Ramos (cell line): Measurements from ENCODE around the gene NFAM1.

Experiments used
- in situ Hi-C: fragments of 300-500 bp; cut with MboI; formaldehyde crosslinking; loops from one replicate; pipeline ENCODE4 v1.14.3; 2022; ENCODE audit warnings: low sequenced_read_pairs; ENCODE audit not compliant: unreplicated experiment

The NFAM1 gene

GRCh38 chr22:42418811-42419242, 13.4 kb downstream of the NFAM1 start:
- in situ Hi-C loops, result no loop called here

- in situ Hi-C loops, result no loop called here
Observed at GRCh38 chr22:42417645-42418305, 14.4 kb downstream of the NFAM1 start.

GRCh38 chr22:42416671-42417230, 15.5 kb downstream of the NFAM1 start:
- in situ Hi-C loops, result no loop called here

- in situ Hi-C loops, result no loop called here
Observed at GRCh38 chr22:42414565-42415303, 17.5 kb downstream of the NFAM1 start.

GRCh38 chr22:42414021-42414420, 18.2 kb downstream of the NFAM1 start:
- in situ Hi-C loops, result no loop called here

GRCh38 chr22:42412744-42413333, 19.4 kb downstream of the NFAM1 start:
- in situ Hi-C loops, result no loop called here

- in situ Hi-C loops, result no loop called here
Observed at GRCh38 chr22:42410708-42411107, 21.5 kb downstream of the NFAM1 start.

GRCh38 chr22:42408810-42409529, 23.2 kb downstream of the NFAM1 start:
- in situ Hi-C loops, result no loop called here

GRCh38 chr22:42408276-42408675, 23.9 kb downstream of the NFAM1 start:
- in situ Hi-C loops, result no loop called here

GRCh38 chr22:42404266-42404665, 27.9 kb downstream of the NFAM1 start:
- in situ Hi-C loops, result no loop called here

- in situ Hi-C loops, result no loop called here
Observed at GRCh38 chr22:42401535-42402334, 30.5 kb downstream of the NFAM1 start.

GRCh38 chr22:42400811-42401534, 31.2 kb downstream of the NFAM1 start:
- in situ Hi-C loops, result no loop called here

- in situ Hi-C loops, result no loop called here
Observed at GRCh38 chr22:42399315-42400271, 32.6 kb downstream of the NFAM1 start.

- in situ Hi-C loops, result no loop called here
Observed at GRCh38 chr22:42397332-42398249, 34.6 kb downstream of the NFAM1 start.

- in situ Hi-C loops, result no loop called here
Observed at GRCh38 chr22:42396621-42397331, 35.4 kb downstream of the NFAM1 start.

- in situ Hi-C loops, result no loop called here
Observed at GRCh38 chr22:42389143-42389542, 43.1 kb downstream of the NFAM1 start.
